GM21528 (cell line): ENCODE measurements around the gene ZDHHC16.

Source experiments
- ATAC-seq: cut with Tn5 transposase; IDR thresholded peaks from one replicate; pipeline ENCODE4 v1.9.1; 2021; ENCODE audit warnings: mild to moderate bottlenecking, moderate library complexity; ENCODE audit not compliant: unreplicated experiment, low FRiP score

The ZDHHC16 gene

DNA sequence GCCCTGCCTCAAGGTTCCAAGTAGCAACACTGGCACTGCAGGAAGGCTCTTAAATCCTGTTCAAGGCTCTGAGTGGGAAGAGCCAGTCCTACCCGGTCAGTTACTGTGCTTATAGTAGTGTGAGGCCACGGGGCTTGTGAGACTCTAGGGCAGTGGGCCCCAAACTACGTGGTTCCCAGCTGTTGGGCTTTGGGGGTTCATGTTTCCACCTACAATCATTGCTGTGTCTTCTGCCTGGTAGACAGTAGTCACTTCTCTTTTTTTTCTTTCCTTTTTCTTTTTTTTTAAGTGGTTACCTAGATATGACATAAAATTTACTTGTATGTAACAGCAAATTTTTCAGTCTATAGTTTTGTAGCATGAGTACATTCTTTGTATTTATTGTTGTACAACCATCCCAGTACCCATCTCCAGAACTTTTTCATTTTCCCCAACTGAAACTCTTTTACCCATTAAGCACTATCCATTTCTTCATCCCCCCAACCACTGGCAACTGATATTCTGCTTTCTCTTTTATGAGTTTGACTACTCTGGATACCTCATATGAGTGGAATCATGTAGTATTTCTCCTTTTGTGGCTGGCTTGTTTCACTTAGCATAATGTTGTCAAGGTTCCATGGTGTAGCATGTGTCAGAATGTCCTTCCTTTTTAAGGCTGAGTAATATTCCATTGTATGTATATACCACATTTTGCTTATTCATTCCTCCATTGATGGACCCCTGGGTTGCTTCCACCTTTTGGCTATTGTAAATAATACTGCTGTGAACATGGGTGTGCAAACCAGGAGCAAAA is 60.4 kb downstream of the ZDHHC16 start:
- no peak for ATAC-seq
